Sigmoid colon (tissue), 7 donors: ENCODE data around the gene DPRX. TPM values are rescaled to one million over a fixed set of nuclear protein-coding genes. Genes with fewer than 3 reads are reported as not detected.

Experiments
- DNase-seq: peaks from one replicate; pipeline ENCODE4 v3.0.0-alpha.2; 2019
- H3K27ac ChIP-seq, 4 donors: fragments of 200-600 bp; sonication (generic); one replicate each; pipeline ENCODE4 v1.5.1; 2016 to 2019; ENCODE audit warnings: mild to moderate bottlenecking in 1 of 4
- H3K27me3 ChIP-seq, 3 donors: fragments of 200-600 bp; sonication (generic); one replicate each; pipeline ENCODE4 v1.5.1; 2019; ENCODE audit warnings: mild to moderate bottlenecking in 1 of 3
- H3K36me3 ChIP-seq, 4 donors: fragments of 200-600 bp; sonication (generic); one replicate each; pipeline ENCODE4 v1.5.1; 2016 to 2019
- H3K4me1 ChIP-seq, 4 donors: fragments of 200-600 bp; sonication (generic); one replicate each; pipeline ENCODE4 v1.5.1; 2017 to 2019
- H3K4me3 ChIP-seq, 4 donors: fragments of 200-600 bp; sonication (generic); one replicate each; pipeline ENCODE4 v1.5.1; 2017 to 2019; ENCODE audit warnings: mild to moderate bottlenecking in 2 of 4, moderate library complexity in 1 of 4
- H3K9me3 ChIP-seq, 4 donors: fragments of 200-600 bp in 3 of 4; sonication (generic) in 3 of 4; one replicate each; pipeline versions ENCODE4 v1.5.1 to v1.6.1; 2013 to 2019
- CTCF ChIP-seq, 4 experiments: fragments of 450-650 bp in 3 of 4; fragments of 200-600 bp in 1 of 4; IDR thresholded peaks; one replicate each; pipeline ENCODE4 v1.5.1; 2016 to 2019; ENCODE audit warnings: antibody characterized with exemption in 4 of 4, mild to moderate bottlenecking in 3 of 4, moderate library complexity in 2 of 4
- EP300 ChIP-seq, 4 donors: sonication (generic); formaldehyde crosslinking; IDR thresholded peaks; one replicate each; pipeline ENCODE4 v1.6.1; 2017; ENCODE audit warnings: antibody characterized with exemption in 4 of 4
- POLR2A ChIP-seq, 2 donors: fragments of 450-650 bp; IDR thresholded peaks; one replicate each; pipeline ENCODE4 v1.6.1; 2016; ENCODE audit warnings: antibody characterized with exemption in 2 of 2, mild to moderate bottlenecking in 2 of 2, moderate library complexity in 2 of 2
- POLR2AphosphoS5 ChIP-seq, 4 donors: sonication (generic); formaldehyde crosslinking; IDR thresholded peaks; one replicate each; pipeline ENCODE4 v1.6.1; 2017; ENCODE audit warnings: antibody characterized with exemption in 4 of 4
- WGBS, 2 donors: extraction: QIAGEN DNeasy Blood & Tissue Kit; methylation state at CpG; one replicate each; pipeline ENCODE4 v1.1.7; 2013; 5-methylcytosine and 5-hydroxymethylcytosine counted together
- intact Hi-C: fragments of 100-400 bp; cut with DNase I; formaldehyde crosslinking; loops from one replicate; pipeline ENCODE4 v1.15.1; 2023
- polyA plus RNA-seq, 3 donors: library from polyadenylated mRNA; stranded (reverse); fragments of 200-250 nt; gene quantifications; one replicate each; pipeline ENCODE4 v1.2.3, GENCODE V29; 2013
- total RNA-seq, 4 donors: library from RNA; depleted of rRNA; stranded (reverse); fragments of >200 nt; gene quantifications; one replicate each; pipeline ENCODE4 v1.1.0, GENCODE V29; 2016
- donor health status: healthy with polysubstance abuse.
- donor health status: Bipolar disorder and iron deficiency.
- donor health status: healthy.

DPRX gene
- total and polyA plus RNA-seq, 7 donors: not detected

DNA sequence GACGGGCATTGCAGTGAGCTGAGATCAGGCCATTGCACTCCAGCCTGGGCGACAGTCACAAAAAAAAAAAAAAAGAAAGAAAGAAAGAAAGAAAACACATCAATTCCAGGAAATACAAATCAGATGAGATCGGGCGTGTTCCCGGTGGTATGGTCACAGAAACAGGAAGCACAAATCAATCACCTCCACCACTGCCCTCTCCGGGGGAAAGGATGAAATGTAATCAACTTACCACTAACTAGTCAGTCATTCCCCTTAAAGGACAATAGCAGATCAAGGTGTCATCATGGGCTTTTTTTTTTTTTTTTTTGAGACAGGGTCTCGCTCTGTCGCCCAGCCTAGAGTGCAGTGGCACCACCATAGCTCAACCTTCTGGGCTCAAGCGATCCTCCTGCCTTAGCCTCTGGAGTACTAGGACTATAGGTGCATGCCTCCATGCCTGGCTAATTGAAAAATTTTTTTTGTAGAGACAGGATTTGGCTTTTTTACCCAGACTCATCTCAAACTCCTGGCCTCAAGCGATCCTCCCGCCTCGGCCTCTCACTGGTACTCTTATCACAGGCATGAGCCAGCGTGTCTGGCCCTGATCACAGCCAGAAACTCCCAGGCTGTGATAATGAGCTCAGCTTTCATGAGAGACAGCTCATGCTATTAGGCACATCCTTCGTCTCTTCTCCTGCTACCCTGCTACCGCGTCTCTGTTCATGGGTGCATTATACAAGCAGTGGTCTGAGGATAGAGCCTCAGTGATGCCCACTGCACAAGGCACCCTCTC lies 6.8 kb upstream of the DPRX start:
- H3K36me3 ChIP-seq: no peaks in the 10 kb centered on the region
- WGBS, 2 donors: 68 to 82% methylated on average over 16 of the region's 16 CpGs
- no peaks in the 10 kb centered on the region for H3K9me3 ChIP-seq
- no peak overlapping the region for H3K4me3 ChIP-seq
- DNase-seq: no peak
- intact Hi-C loops: no loop called here
- H3K27ac ChIP-seq: no peak overlapping the region
- TF ChIP-seq EP300 (IDR thresholded peaks at IDR 0.05) (no peak), POLR2A (IDR thresholded peaks at IDR 0.05) (no peak), CTCF (IDR thresholded peaks at IDR 0.05) (no peak), POLR2AphosphoS5 (IDR thresholded peaks at IDR 0.05) (no peak)
- no peaks in the 10 kb centered on the region for H3K4me1 ChIP-seq
- H3K27me3 ChIP-seq: no peaks in the 10 kb centered on the region

DNA sequence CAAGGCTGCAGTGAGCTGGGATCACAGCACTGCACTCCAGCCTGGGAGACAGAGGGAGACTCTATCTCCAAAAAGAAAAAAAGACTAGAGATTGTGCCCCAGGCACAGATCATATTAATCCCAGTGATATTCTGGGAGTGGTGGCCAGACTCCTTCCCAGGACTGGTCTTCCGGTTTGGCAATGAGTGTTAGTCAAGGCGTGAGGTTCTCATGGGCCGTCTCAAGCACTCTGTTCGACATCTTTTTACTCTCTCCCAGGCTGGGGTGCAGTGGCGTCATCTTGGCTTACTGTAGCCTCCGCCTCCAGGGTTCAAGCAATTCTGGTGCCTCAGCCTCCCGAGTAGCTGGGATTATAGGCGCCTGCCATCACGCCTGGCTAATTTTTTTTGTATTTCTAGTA lies 5.3 kb upstream of the DPRX start:
- H3K27ac ChIP-seq: no peak overlapping the region
- no peaks in the 10 kb centered on the region for H3K27me3 ChIP-seq
- no peaks in the 10 kb centered on the region for H3K36me3 ChIP-seq
- intact Hi-C loops: no loop called here
- H3K4me1 ChIP-seq: no peaks in the 10 kb centered on the region
- H3K9me3 ChIP-seq: no peaks in the 10 kb centered on the region
- WGBS, 2 donors: 86 to 88% methylated on average over 9 of the region's 9 CpGs
- no peak overlapping the region for H3K4me3 ChIP-seq
- TF ChIP-seq POLR2AphosphoS5 (IDR thresholded peaks at IDR 0.05) (no peak), POLR2A (IDR thresholded peaks at IDR 0.05) (no peak), EP300 (IDR thresholded peaks at IDR 0.05) (no peak), CTCF (IDR thresholded peaks at IDR 0.05) (no peak)
- no peak for DNase-seq

GRCh38 chr19:53626976-53627375 lies 4.8 kb upstream of the DPRX start:
- no peak overlapping the region for H3K27ac ChIP-seq
- H3K4me3 ChIP-seq: no peak overlapping the region
- no peaks in the 10 kb centered on the region for H3K9me3 ChIP-seq
- no peaks in the 10 kb centered on the region for H3K4me1 ChIP-seq
- no peaks in the 10 kb centered on the region for H3K36me3 ChIP-seq
- no peaks in the 10 kb centered on the region for H3K27me3 ChIP-seq
- WGBS, 2 donors: 49 to 62% methylated on average over 6 of the region's 6 CpGs
- DNase-seq: no peak
- intact Hi-C loops: no loop called here
- TF ChIP-seq POLR2AphosphoS5 (IDR thresholded peaks at IDR 0.05): no peak
- no peak for TF ChIP-seq POLR2A (IDR thresholded peaks at IDR 0.05)
- TF ChIP-seq CTCF (IDR thresholded peaks at IDR 0.05): no peak
- no peak for TF ChIP-seq EP300 (IDR thresholded peaks at IDR 0.05)

DNA sequence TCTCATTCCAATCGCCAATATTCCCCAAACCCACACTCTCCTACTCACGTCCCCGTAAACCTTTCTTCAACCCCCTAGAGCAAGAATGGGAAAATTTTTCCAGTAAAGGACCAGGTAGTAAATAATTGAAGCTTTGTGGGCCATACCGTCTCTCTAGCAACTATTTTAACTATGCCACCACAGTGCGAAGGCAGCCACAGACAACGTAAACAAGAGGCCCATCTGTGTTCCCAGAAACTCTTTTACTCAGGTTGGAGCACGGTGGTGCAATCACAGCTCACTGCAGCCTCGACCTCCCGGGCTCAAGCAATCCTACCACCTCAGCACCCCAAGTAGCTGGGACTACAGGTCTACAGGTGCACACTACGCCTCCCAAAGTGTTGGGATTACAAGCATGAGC lies 3.0 kb downstream of the DPRX start:
- Histone ChIP-seq H3K27me3 (no peaks in the 10 kb centered on the region), H3K27ac (no peak overlapping the region), H3K4me1 (no peaks in the 10 kb centered on the region), H3K36me3 (no peaks in the 10 kb centered on the region), H3K9me3 (no peaks in the 10 kb centered on the region), H3K4me3 (no peak overlapping the region)
- no peak for DNase-seq
- intact Hi-C loops: no loop called here
- TF ChIP-seq EP300 (IDR thresholded peaks at IDR 0.05) (no peak), POLR2A (IDR thresholded peaks at IDR 0.05) (no peak), CTCF (IDR thresholded peaks at IDR 0.05) (no peak), POLR2AphosphoS5 (IDR thresholded peaks at IDR 0.05) (no peak)
- WGBS, 2 donors: 65% methylated on average over 10 of the region's 10 CpGs

- 77 to 80% methylated on average over 7 of the region's 7 CpGs for WGBS, 2 donors
- intact Hi-C loops: no loop called here
- no peak overlapping the region for H3K27ac ChIP-seq
- no peaks in the 10 kb centered on the region for H3K9me3 ChIP-seq
- TF ChIP-seq CTCF (IDR thresholded peaks at IDR 0.05) (no peak), POLR2A (IDR thresholded peaks at IDR 0.05) (no peak), POLR2AphosphoS5 (IDR thresholded peaks at IDR 0.05) (no peak), EP300 (IDR thresholded peaks at IDR 0.05) (no peak)
- DNase-seq: no peak
- no peaks in the 10 kb centered on the region for H3K36me3 ChIP-seq
- H3K27me3 ChIP-seq: peaks cover 0 to 2% (median 0%) of the 10 kb centered on the region in 3 donors
- no peak overlapping the region for H3K4me3 ChIP-seq
- H3K4me1 ChIP-seq: no peaks in the 10 kb centered on the region
Observed at GRCh38 chr19:53639471-53639870, 7.7 kb downstream of the DPRX start.
